GM18511 (cell line): ENCODE data around the gene DLL1.

Source experiments
- ATAC-seq: cut with Tn5 transposase; IDR thresholded peaks from one replicate; pipeline ENCODE4 v1.9.1; 2021; ENCODE audit warnings: mild to moderate bottlenecking, moderate library complexity; ENCODE audit not compliant: unreplicated experiment

The DLL1 gene

GRCh38 chr6:170295510-170296422 is 4.9 kb upstream of the DLL1 start:
- peak; percentile 60 for ATAC-seq

- peak; percentile 7 for ATAC-seq
Measured at GRCh38 chr6:170294813-170295509, 4.1 kb upstream of the DLL1 start.

GRCh38 chr6:170294298-170294730 is 3.4 kb upstream of the DLL1 start:
- ATAC-seq, result no peak

- no peak for ATAC-seq
Measured at GRCh38 chr6:170293341-170294231, 2.7 kb upstream of the DLL1 start.

GRCh38 chr6:170292407-170293158 is 1.7 kb upstream of the DLL1 start:
- ATAC-seq, result no peak

- ATAC-seq, result no peak
Measured at GRCh38 chr6:170292111-170292406, 1.2 kb upstream of the DLL1 start.

GRCh38 chr6:170291271-170292110 is 613 bp upstream of the DLL1 start:
- ATAC-seq, result peak; percentile 38

- ATAC-seq, result no peak
Measured at GRCh38 chr6:170289951-170290295, 955 bp downstream of the DLL1 start.

GRCh38 chr6:170289180-170289931 is 1.5 kb downstream of the DLL1 start:
- no peak for ATAC-seq

GRCh38 chr6:170288852-170289179 is 2.1 kb downstream of the DLL1 start:
- no peak for ATAC-seq

- ATAC-seq, result no peak
Measured at GRCh38 chr6:170288091-170288631, 2.7 kb downstream of the DLL1 start.

GRCh38 chr6:170287371-170287876 is 3.5 kb downstream of the DLL1 start:
- no peak for ATAC-seq

- ATAC-seq, result no peak
Measured at GRCh38 chr6:170286934-170287265, 4.0 kb downstream of the DLL1 start.

GRCh38 chr6:170286246-170286933 is 4.5 kb downstream of the DLL1 start:
- no peak for ATAC-seq

GRCh38 chr6:170285482-170285881 is 5.4 kb downstream of the DLL1 start:
- ATAC-seq, result no peak

- ATAC-seq, result no peak
Measured at GRCh38 chr6:170284866-170285469, 5.9 kb downstream of the DLL1 start.

- no peak for ATAC-seq
Measured at GRCh38 chr6:170284126-170284773, 6.6 kb downstream of the DLL1 start.
